ENCODE results near the gene EXD3.

DNA sequence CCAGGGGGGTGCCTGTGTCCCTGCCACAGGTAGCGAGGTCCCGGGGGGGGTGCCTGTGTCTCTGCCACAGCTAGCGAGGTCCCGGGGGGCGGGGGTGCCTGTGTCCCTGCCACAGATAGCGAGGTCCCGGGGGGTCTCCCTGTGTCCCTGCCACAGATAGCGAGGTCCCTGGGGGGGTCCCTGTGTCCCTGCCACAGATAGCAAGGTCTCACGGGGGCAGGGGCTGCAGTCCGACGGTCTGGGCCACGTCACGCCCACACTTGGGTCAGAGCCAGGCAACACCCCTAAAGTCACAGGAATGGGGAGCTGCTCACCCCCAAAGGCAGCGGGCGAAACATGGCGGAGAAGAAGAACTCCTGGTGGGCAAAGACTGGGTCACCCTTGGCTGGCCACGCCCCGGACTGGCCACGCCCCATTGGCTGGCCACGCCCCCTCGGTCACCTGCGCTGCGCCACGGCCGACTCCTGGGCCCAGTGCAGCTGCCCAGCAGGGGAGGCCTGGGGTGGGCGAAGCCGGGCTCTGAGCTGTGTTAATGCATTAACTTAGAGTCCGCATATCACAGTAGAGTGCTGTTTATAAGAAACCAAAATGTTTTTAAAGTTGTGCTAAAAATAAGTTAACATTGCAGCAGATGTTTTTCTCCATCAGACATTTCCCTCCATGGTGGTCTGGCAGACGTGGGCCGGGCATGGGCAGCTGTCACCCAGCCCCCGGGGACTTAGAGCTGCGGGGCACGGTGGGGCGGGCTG is 7.2 kb upstream of the EXD3 start:
- TF ChIP-seq, protein P1, sequence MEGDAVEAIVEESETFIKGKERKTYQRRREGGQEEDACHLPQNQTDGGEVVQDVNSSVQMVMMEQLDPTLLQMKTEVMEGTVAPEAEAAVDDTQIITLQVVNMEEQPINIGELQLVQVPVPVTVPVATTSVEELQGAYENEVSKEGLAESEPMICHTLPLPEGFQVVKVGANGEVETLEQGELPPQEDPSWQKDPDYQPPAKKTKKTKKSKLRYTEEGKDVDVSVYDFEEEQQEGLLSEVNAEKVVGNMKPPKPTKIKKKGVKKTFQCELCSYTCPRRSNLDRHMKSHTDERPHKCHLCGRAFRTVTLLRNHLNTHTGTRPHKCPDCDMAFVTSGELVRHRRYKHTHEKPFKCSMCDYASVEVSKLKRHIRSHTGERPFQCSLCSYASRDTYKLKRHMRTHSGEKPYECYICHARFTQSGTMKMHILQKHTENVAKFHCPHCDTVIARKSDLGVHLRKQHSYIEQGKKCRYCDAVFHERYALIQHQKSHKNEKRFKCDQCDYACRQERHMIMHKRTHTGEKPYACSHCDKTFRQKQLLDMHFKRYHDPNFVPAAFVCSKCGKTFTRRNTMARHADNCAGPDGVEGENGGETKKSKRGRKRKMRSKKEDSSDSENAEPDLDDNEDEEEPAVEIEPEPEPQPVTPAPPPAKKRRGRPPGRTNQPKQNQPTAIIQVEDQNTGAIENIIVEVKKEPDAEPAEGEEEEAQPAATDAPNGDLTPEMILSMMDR (conservative IDR thresholded peaks at IDR 0.05 in 1 of 2, IDR thresholded peaks at IDR 0.05 in 1 of 2; ENCODE audit: low read depth in 1 of 2, low read length in 2 of 2), result no peak
- TF ChIP-seq EZH2 (IDR thresholded peaks at IDR 0.05; ENCODE audit: low read length, missing control alignments), result no peak
